Cardiac septum (tissue), 1 donor: ENCODE data around the gene HMX2. TPM values are rescaled to one million over a fixed set of nuclear protein-coding genes. Genes with fewer than 3 reads are reported as not detected.
"Not testable (repeated sequence)": the region's sequence is repeated elsewhere in the genome, so short reads cannot be mapped to it uniquely, and the experiment has no call there.

Experiments used
- DNase-seq: peaks from one replicate; pipeline ENCODE4 v3.0.0-alpha.2; 2020; ENCODE audit warnings: low spot score
- intact Hi-C: fragments of 100-400 bp; cut with DNase I; formaldehyde crosslinking; loops from one replicate; pipeline ENCODE4 v1.14.0; 2022
- total RNA-seq: library from RNA; stranded (reverse); fragmentation: NEBNext Ultra II Directional; extraction: Animal tissue kit (Norgen Biotek cat#: 25700); gene quantifications from one replicate; pipeline ENCODE4 v1.2.1, GENCODE V29; 2021
- donor health status: DM: no; HTN: no; CAD: no.

The HMX2 gene
- total RNA-seq, 1 donor from 2014 or later: not detected

DNA sequence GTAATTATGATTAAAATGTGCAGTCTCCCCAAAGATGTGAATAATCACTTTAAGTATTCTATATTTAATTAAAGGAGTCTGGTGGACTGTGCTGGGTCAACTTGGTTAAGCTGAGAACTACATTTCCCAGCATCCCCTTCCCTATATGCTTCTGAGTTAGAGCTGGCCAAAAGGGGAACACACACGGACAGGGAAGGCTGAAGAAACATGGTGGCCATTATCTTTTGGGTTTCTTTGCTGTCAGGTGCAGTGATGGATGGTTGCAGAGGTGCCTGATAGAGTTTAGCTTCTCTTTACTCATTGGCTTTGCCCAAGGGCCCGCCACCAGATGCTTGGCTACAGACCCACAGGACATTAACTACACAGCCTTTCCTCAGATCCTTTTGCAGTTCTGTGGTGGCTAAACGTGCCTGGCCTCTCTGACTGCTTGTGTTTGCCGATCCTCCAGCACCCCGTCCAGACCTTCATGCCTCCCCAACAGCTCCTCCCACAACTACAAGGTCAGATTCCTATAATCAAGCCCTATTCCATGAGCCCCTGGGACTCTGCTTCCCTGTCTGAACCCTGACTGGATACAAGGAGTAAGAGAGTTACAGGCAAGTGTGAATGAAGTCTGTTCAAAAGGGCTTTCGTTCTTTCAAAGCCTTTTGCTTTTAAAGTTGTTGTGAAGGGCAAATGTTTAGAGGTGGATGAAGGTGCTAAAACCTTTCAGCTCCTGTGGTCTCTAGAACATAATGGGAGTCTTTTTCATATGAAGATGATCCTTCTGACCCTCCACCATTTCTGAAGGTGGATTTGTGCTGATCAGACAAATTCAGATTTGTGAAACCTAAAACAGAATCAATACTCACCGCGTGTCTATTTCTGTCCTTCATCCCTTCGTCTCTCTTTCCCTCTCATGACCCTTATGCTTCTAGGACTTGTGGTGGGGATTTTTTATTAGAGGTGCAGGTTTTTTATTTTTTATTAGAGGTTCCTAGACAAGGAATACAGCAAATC, 27.8 kb downstream of the HMX2 start:
- intact Hi-C loops: no loop called here
- DNase-seq: no peak

DNA sequence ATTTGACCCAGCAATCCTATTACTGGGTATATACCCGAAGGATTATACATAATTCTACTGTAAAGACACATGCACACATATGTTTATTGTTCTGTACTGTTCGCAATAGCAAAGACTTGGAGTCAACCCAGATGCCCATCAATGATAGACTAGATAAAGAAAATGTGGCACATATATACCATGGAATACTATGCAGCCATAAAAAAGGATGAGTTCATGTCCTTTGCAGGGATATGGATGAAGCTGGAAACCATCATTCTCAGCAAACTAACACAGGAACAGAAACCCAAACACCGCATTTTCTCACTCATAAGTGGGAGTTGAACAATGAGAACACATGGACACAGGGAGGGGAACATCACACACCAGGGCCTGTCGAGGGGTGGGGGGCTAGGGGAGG, 30.5 kb downstream of the HMX2 start:
- DNase-seq, intact Hi-C loops: not testable (repeated sequence)

DNA sequence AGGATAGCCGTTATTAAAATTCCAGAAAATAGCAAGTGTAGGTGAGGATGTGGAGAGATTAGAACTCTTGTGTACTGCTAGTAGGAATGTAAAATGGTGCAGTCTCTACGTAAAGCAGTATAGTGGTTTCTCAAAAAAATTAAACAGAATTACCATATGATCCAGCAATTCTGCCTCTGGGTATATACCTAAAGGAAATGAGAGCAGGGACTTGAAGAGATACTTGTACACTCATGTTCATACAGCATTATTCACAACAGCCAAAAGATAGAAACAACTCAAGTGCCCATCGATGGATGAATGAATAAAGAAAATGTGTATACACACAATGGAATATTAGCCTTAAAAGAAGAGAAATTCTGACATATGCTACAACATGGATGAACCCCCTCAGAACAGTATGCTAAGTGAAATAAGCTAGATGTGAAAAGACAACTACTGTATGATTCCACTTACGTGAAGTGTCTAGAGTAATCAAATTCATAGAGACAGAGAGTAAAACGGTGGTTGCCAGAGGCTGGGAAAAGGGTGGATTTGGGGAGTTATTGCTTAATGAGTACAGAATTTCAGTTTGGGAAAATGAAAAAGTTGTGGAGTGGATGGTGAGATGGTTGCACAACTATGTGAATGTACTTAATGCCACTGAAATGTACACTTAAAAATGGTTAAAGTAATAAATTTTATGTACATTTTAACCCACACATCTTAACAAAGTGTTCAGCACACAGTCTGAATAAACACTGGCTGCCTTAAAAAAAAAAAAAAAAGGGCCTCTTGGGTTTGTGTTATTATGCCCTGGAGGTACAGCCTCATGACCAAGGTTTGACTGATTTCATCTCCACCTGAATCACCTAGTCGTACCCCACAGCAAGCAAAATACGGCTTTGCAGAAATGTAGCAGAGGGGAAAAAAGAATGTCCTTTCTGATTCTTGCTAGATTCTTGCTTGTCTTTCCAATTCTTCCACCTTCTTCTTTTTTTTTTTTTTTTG, 32.5 kb downstream of the HMX2 start:
- intact Hi-C loops: no loop called here
- no peak for DNase-seq

DNA sequence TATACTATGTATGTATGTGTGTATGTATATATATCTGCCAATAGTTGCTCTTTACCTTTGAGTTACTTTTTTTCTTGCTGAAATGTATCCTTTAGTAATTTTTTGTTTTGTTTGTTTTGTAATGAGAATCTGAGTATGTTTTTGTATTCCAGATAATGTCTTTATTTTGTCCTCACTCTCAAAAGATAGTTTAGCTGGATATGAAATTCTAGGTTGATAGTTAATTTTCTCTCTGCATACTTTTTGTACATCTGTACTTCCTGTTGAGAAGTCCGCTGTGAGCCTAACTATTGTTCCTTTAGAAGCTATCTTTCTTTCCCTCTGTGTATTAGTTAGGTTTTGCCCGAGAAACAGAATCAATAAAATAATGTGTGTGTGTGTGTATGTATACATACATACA, 35.8 kb downstream of the HMX2 start:
- intact Hi-C loops: no loop called here
- DNase-seq: no peak

DNA sequence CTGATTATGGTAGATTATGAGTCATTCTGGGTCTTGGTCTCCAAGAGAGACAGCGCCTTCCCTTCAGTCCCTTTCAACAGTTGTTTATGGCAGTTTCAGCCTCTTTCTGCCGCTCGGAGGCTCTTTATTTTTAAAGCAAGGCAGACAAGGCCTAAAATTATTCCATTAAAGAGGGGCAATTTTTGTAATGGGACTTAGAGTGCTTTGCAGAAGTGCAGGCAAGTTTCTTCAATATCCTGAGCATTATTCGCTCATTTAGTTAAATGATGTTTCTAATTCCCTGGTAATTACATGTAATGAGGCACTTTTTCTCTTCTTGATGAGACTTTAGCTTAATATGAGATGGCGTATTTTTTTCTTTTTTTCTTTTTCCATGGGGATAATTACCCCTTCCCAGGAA, 39.8 kb downstream of the HMX2 start:
- intact Hi-C loops: no loop called here
- no peak for DNase-seq

DNA sequence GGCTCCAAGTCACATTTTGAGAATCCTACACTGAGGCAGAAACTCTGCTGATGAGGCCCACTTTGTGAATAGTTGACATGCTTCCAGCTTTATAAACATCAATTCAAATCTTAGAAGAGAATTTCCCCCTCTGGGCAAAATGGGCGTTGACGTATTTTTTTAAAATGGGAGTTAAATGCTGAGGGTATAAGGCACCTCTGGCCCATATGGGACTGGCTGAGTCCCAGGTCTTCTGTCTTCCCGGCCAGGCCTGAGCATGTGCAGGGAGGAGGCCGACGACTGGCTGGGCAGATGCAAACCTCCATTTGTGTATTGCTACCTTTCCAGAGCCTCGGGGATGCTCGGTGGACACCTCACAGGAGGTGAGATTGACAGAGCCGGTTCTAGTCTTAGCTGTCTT, 44.0 kb downstream of the HMX2 start:
- intact Hi-C loops: no loop called here
- no peak for DNase-seq

DNA sequence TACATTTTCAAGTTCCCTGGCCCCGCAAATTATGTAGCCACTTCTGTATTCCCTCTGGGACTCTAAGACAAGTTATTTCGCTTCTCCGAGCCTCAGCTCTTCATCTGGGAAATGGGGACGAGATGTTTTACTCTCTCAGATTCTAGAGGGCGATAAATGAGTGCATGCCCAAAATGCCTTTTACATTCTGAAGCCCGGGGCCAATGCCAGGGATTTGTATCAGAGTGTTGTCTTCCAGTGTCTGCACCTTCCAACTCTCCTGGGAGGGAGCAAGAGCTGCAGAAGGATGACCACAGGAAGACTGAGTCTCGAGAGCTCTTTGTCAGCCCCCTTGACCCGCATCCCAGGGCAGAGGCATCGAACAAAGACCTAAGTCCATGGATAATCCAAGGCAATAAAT, 46.1 kb downstream of the HMX2 start:
- intact Hi-C loops: no loop called here
- no peak for DNase-seq

Other genes with a start within 250 kb of the HMX2 start
- gene FAM24A, start 237.5 kb upstream of the HMX2 start, total RNA-seq: not detected
- gene C10orf88, start 193.9 kb upstream of the HMX2 start, total RNA-seq: 6.6 TPM
- 2.3 TPM for gene PSTK, start 167.7 kb upstream of the HMX2 start, total RNA-seq
- gene IKZF5, start 139.3 kb upstream of the HMX2 start, total RNA-seq: 11.3 TPM
- 65.3 TPM for gene ACADSB, start 139.1 kb upstream of the HMX2 start, total RNA-seq
- not detected for gene HMX3, start 12.2 kb upstream of the HMX2 start, total RNA-seq
- 30.6 TPM for gene BUB3, start 6.3 kb downstream of the HMX2 start, total RNA-seq